GM13977 (cell line): Measurements from ENCODE around the gene KRT4.

Source experiments
- DNase-seq: peaks from one replicate; pipeline ENCODE4 v3.0.0; 2012; ENCODE audit warnings: low spot score
- in situ Hi-C: fragments of 300-500 bp; cut with MboI; formaldehyde crosslinking; loops from one replicate; pipeline ENCODE4 v1.12.0; 2022; ENCODE audit warnings: low sequenced_read_pairs, low pct_unique_long_range_greater_than_20kb, mixed read lengths, inconsistent platforms; ENCODE audit not compliant: unreplicated experiment
- TF ChIP-seq, protein P1 (sequence below): IDR thresholded peaks from 2 replicates; pipeline ENCODE4 v1.5.1; 2012; ENCODE audit warnings: mild to moderate bottlenecking, control low read depth; ENCODE audit not compliant: insufficient read depth; ENCODE audit errors: extremely low read depth, missing control alignments

The KRT4 gene

DNA sequence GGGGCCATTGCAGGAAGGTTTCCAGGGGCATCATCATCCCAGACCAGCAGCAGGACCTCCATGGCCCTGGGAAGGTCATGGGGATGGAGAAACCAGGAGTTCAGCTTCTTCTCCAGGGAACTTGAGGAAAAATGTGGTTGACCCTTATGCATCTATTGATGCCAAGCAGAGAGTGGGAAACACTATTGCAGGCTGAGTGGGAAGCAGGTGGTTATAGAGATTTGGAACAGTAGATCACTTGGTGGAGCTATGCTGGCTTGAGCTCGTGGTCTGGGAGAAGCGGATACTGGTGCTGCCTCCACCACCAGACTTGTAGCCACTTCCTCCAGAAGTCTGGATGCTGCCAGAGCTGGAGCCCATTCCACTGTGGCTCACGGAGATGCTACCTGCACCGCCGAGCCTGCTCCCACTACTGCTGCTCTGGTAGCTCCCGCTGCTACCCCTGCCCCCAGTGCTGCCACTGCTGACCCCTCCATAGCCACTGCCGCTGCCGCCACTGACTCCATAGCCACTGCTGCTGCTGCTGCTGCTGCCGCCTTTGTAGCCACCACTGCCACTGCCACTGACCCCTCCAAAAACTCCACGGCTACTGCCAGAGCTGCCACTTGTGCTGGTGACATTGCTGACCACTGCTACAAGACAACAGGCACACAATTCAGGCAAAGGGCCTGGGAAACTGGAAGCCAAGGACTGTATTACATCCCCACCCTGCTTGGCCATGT, 45.3 kb downstream of the KRT4 start:
- TF ChIP-seq, protein P1, sequence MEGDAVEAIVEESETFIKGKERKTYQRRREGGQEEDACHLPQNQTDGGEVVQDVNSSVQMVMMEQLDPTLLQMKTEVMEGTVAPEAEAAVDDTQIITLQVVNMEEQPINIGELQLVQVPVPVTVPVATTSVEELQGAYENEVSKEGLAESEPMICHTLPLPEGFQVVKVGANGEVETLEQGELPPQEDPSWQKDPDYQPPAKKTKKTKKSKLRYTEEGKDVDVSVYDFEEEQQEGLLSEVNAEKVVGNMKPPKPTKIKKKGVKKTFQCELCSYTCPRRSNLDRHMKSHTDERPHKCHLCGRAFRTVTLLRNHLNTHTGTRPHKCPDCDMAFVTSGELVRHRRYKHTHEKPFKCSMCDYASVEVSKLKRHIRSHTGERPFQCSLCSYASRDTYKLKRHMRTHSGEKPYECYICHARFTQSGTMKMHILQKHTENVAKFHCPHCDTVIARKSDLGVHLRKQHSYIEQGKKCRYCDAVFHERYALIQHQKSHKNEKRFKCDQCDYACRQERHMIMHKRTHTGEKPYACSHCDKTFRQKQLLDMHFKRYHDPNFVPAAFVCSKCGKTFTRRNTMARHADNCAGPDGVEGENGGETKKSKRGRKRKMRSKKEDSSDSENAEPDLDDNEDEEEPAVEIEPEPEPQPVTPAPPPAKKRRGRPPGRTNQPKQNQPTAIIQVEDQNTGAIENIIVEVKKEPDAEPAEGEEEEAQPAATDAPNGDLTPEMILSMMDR, result no peak
- in situ Hi-C loops, result no loop called here
- no peak for DNase-seq

DNA sequence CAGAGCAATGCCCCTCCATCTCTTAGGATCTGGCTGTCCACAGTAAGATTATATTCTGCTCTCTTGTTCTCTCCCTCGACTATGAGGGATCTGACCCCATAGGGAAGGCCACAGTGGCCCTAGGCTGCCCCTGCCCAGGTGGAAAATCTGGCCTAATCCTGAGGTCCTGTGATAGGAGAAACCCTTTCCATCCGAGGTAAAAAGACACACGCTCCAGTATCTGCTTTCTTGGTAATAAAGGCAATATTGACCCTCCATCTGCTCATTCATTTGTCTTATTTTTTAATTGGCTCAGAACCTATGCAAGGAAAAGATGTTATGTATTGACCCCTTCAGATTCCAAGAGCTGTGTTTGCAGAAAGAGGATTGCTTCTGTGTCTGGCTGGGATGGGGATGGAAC, 46.5 kb downstream of the KRT4 start:
- DNase-seq, result no peak
- TF ChIP-seq, protein P1, result no peak
- in situ Hi-C loops, result no loop called here

DNA sequence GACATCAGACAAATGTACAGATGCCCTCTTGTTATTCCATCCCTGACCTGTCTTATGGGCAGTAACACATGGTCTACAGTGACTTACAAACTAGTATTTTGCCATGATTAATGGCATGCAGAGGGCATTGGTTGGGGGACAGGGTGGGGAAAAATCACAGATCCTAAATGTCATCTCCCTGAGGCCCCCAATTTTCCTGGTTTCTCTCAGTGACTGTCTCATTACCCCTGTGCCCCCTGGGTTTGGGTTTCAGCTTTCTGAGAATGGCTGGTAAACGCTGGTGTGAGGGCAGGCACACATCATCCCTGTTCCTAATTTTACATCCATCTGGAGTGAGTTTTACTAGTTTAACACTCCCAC, 46.9 kb downstream of the KRT4 start:
- TF ChIP-seq, protein P1, result no peak
- in situ Hi-C loops, result no loop called here
- no peak for DNase-seq

DNA sequence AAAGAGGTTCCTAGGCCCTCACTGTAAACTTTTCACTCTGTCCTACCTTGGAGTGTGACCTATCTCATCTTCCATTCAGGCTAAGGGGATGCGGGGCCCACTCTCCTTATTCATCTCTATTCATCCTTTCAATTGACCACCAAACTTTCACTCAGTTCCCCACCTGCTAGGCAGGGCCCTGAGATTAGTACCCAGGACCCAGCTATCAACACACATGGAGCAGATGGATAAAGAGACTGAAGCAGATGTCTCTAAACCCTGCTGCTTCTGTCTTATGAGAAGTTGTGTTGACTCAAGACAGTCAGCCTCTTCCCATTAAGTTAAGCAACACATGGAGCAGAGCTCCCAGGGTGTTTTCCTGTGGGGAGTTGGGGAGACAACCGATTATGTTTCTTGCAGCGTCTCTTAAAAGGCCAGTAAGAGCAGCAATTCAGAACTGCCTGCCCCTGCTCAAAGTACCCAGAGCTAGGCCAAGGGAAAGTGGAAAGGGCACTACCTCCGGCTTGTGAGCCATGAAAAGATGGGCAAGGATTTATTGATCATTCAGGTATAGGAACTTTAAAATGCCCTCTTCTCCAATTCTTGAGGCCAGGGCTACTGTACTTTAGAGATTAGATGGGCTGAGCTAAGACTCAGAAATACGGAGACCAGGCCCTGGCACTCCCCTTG, 47.4 kb downstream of the KRT4 start:
- TF ChIP-seq, protein P1, result no peak
- in situ Hi-C loops, result no loop called here
- DNase-seq, result no peak

DNA sequence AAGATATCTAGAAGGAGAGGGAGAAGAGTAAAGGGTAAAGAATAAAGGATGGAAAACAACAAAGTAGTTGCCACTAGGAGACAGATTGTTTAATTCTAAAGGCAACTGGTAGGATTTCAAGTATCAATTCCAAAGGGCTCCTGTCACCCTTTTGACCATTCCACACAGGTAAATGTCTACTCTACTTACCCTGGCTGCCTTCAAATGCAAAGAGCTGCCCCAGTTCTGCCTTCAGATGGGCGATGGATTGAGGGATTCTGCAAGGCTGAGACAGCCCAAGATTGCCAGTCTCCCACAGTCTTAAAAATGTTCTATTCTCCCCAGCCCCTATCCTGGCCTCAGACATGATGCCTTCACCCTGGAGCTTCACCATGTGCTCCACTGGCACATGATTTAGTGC, 48.2 kb downstream of the KRT4 start:
- in situ Hi-C loops, result no loop called here
- TF ChIP-seq, protein P1, result no peak
- DNase-seq, result no peak

DNA sequence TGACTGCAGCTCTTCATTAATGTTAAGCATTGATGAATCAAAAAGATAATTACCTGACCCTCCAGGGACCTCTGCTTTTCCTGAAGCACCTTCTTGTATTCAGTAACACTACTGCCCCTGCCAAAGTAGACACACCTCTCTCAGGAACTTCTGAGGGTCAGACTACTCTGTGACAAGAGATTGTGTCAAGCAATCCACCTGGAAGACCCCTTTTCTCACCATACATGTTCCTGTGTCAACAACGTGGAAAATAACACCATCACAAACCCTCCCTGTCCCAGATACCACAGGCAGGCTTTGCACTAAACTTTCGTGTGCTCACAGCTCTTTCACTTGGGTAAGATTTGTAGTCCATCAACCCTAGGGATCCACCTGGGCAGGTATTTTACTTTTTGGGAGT, 49.9 kb downstream of the KRT4 start:
- no peak for DNase-seq
- TF ChIP-seq, protein P1, result no peak
- in situ Hi-C loops, result no loop called here
